NCI-H2171 treated with DMSO at 0.1 percent for 48 hours (cell line): ENCODE measurements around the gene HDAC8.

Experiments
- DNase-seq: peaks from one replicate; lab custom pipeline; 2025; lab: John Stamatoyannopoulos, UW

The HDAC8 gene

GRCh38 chrX:72295745-72296144, 276.9 kb downstream of the HDAC8 start:
- DNase-seq: no peak

GRCh38 chrX:72294497-72294896, 278.1 kb downstream of the HDAC8 start:
- no peak for DNase-seq

- DNase-seq: no peak
These were observed 290.3 kb downstream of the HDAC8 start for GRCh38 chrX:72282302-72282701.

- no peak for DNase-seq
These were observed 292.3 kb downstream of the HDAC8 start for GRCh38 chrX:72280321-72280845.
